Smooth muscle cell (in vitro differentiated cells): ENCODE data around the gene SIN3A. TPM values are rescaled to one million over a fixed set of nuclear protein-coding genes. Genes with fewer than 3 reads are reported as not detected.

ENCODE experiments used
- DNase-seq: peaks from one replicate; lab custom pipeline; 2025; ENCODE audit not compliant: unreplicated experiment; lab: John Stamatoyannopoulos, UW
- H2AFZ ChIP-seq: fragments of 200-600 bp; sonication (generic); 2 replicates; pipeline ENCODE4 v1.6.0; 2016; ENCODE audit warnings: antibody characterized with exemption, low read depth, mild to moderate bottlenecking
- H3F3A ChIP-seq: fragments of 200-600 bp; sonication (generic); 2 replicates; pipeline ENCODE4 v1.6.0; 2017; ENCODE audit warnings: antibody characterized with exemption, low read depth
- H3K27ac ChIP-seq: fragments of 200-600 bp; sonication (generic); 2 replicates; pipeline ENCODE4 v1.5.1; 2016; ENCODE audit warnings: low read depth, mild to moderate bottlenecking
- H3K27me3 ChIP-seq: fragments of 200-600 bp; sonication (generic); 2 replicates; pipeline ENCODE4 v1.6.1; 2016; ENCODE audit warnings: low read depth, mild to moderate bottlenecking
- H3K36me3 ChIP-seq: fragments of 200-600 bp; sonication (generic); 2 replicates; pipeline ENCODE4 v1.5.1; 2016; ENCODE audit warnings: low read depth
- H3K4me1 ChIP-seq: fragments of 200-600 bp; sonication (generic); 2 replicates; pipeline ENCODE4 v1.5.1; 2016; ENCODE audit warnings: low read depth
- H3K4me2 ChIP-seq: fragments of 200-600 bp; sonication (generic); 2 replicates; pipeline ENCODE4 v1.6.0; 2016; ENCODE audit warnings: mild to moderate bottlenecking
- H3K4me3 ChIP-seq: fragments of 200-600 bp; sonication (generic); 2 replicates; pipeline ENCODE4 v1.5.1; 2016; ENCODE audit warnings: mild to moderate bottlenecking
- H3K79me2 ChIP-seq: fragments of 200-600 bp; sonication (generic); 2 replicates; pipeline ENCODE4 v1.6.0; 2016; ENCODE audit warnings: low read depth, mild to moderate bottlenecking
- H3K9ac ChIP-seq: fragments of 200-600 bp; sonication (generic); 2 replicates; pipeline ENCODE4 v1.6.0; 2016; ENCODE audit warnings: low read depth
- H3K9me3 ChIP-seq: fragments of 200-600 bp; sonication (generic); replicated peaks from 2 replicates; pipeline ENCODE4 v1.5.1; 2016; ENCODE audit warnings: low read depth
- H4K20me1 ChIP-seq: fragments of 200-600 bp; sonication (generic); 2 replicates; pipeline ENCODE4 v1.6.0; 2016; ENCODE audit warnings: low read depth
- WGBS: methylation state at CpG from one replicate; pipeline ENCODE4 v1.1.7; 2016; ENCODE audit warnings: low lambda C conversion rate; 5-methylcytosine and 5-hydroxymethylcytosine counted together
- polyA plus RNA-seq: library from polyadenylated mRNA; unstranded; fragments of >200 nt; fragmentation: Nextera tagmentation; extraction: Ambion mirVana; gene quantifications from 2 replicates; pipeline ENCODE4 v1.2.1, GENCODE V29; 2016
- total RNA-seq: library from RNA; depleted of rRNA; stranded (reverse); fragments of >200 nt; gene quantifications from 2 replicates; pipeline ENCODE4 v1.2.3, GENCODE V29; 2014
- TF ChIP-seq, protein P1 (sequence below): fragments of 200-600 bp; sonication (generic); IDR thresholded peaks from 2 replicates; pipeline ENCODE4 v1.5.1; 2017; ENCODE audit warnings: borderline replicate concordance, mild to moderate bottlenecking, antibody characterized with exemption; ENCODE audit not compliant: insufficient read depth, poor library complexity, severe bottlenecking

Gene SIN3A
- total and polyA plus RNA-seq, 2 experiments from 2014 or later = 12.0 to 40.7 TPM

DNA sequence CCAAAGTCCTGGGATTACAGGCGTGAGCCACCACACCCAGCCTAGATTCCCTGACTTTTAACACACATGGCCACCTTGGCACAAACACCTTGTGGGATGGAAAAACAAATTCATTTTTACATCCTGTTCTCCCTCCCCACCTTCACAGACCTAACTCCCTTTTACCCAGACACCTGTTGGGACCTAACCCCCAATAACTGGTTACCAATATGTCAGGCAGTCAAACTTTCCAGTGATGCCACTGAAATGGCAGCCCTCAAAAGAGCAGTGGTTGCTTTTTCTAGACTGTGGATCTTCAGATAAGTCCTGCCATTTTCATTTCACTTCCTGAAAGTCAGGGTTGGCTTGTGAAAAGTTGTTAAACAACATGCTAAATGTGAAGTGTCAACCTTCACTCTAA lies 34.9 kb downstream of the SIN3A start:
- H3K4me3 ChIP-seq = no peak overlapping the region
- no peak overlapping the region for H2AFZ ChIP-seq
- H3K27me3 ChIP-seq = no peaks in the 10 kb centered on the region
- peaks cover 42% of the 10 kb centered on the region for H4K20me1 ChIP-seq
- WGBS = 84% methylated on average over 1 of the region's 1 CpG
- no peaks in the 10 kb centered on the region for H3K79me2 ChIP-seq
- TF ChIP-seq, protein P1, sequence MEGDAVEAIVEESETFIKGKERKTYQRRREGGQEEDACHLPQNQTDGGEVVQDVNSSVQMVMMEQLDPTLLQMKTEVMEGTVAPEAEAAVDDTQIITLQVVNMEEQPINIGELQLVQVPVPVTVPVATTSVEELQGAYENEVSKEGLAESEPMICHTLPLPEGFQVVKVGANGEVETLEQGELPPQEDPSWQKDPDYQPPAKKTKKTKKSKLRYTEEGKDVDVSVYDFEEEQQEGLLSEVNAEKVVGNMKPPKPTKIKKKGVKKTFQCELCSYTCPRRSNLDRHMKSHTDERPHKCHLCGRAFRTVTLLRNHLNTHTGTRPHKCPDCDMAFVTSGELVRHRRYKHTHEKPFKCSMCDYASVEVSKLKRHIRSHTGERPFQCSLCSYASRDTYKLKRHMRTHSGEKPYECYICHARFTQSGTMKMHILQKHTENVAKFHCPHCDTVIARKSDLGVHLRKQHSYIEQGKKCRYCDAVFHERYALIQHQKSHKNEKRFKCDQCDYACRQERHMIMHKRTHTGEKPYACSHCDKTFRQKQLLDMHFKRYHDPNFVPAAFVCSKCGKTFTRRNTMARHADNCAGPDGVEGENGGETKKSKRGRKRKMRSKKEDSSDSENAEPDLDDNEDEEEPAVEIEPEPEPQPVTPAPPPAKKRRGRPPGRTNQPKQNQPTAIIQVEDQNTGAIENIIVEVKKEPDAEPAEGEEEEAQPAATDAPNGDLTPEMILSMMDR = no peak
- H3K4me2 ChIP-seq = no peak overlapping the region
- H3K4me1 ChIP-seq = no peaks in the 10 kb centered on the region
- H3K36me3 ChIP-seq = peaks cover 9% of the 10 kb centered on the region
- H3K27ac ChIP-seq = no peak overlapping the region
- no peak for DNase-seq
- H3K9ac ChIP-seq = no peak overlapping the region
- no peaks in the 10 kb centered on the region for H3F3A ChIP-seq
- no peaks in the 10 kb centered on the region for H3K9me3 ChIP-seq

DNA sequence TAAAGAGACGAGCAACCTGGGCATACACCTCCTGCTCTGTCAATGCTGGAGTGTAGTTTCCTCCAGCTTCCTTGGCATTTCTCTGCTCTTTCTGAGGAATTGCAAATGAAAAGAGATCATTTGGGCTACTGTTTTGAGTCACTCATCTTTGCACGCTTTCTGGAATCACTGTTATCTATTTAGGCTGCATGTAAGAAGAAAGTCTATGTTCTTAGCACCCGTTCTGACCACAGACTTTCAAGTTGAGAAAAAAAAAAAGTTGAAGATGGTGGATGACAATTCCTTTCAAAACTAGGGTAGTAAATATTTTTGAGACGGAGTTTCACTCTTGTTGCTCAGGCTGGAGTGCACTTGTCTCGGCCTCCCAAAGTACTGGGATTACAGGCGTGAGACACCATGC lies 41.3 kb downstream of the SIN3A start:
- Histone ChIP-seq H3K4me1 (no peaks in the 10 kb centered on the region), H3K4me2 (no peak overlapping the region), H4K20me1 (peaks cover 12% of the 10 kb centered on the region), H3K27ac (no peak overlapping the region), H3F3A (no peaks in the 10 kb centered on the region), H3K9me3 (no peaks in the 10 kb centered on the region), H3K9ac (no peak overlapping the region), H2AFZ (no peak overlapping the region), H3K79me2 (peaks cover 7% of the 10 kb centered on the region), H3K4me3 (no peak overlapping the region), H3K36me3 (peaks cover 30% of the 10 kb centered on the region), H3K27me3 (no peaks in the 10 kb centered on the region)
- DNase-seq = no peak
- TF ChIP-seq, protein P1 = no peak
- WGBS = 98% methylated on average over 6 of the region's 6 CpGs

DNA sequence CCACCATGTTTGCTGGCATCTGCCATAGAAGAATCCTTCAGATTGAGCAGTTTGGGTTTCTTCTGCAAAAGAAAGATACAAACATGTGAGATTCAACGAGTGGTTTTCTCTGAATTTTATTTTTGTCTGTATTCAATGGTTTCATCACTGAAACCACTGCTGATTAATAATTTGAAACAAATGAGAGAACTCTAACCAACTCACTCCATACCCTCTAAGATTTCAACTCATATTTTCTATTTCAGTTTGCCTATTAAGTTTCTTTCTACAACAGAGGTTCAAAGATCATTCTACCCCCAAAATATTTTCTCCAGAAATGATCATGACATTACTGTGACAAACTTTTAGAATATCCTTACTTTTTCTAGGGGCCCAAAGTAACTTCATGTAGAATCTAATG lies 44.4 kb downstream of the SIN3A start:
- DNase-seq = no peak
- 100% methylated on average over 1 of the region's 1 CpG for WGBS
- no peaks in the 10 kb centered on the region for H3K9me3 ChIP-seq
- no peak overlapping the region for H3K4me3 ChIP-seq
- H3K79me2 ChIP-seq = peaks cover 8% of the 10 kb centered on the region
- no peaks in the 10 kb centered on the region for H3K4me1 ChIP-seq
- H3K4me2 ChIP-seq = no peak overlapping the region
- no peaks in the 10 kb centered on the region for H3F3A ChIP-seq
- H3K36me3 ChIP-seq = peaks cover 27% of the 10 kb centered on the region
- TF ChIP-seq, protein P1 = no peak
- no peak overlapping the region for H3K9ac ChIP-seq
- no peak overlapping the region for H3K27ac ChIP-seq
- no peak overlapping the region for H2AFZ ChIP-seq
- H3K27me3 ChIP-seq = no peaks in the 10 kb centered on the region
- H4K20me1 ChIP-seq = peaks cover 8% of the 10 kb centered on the region

DNA sequence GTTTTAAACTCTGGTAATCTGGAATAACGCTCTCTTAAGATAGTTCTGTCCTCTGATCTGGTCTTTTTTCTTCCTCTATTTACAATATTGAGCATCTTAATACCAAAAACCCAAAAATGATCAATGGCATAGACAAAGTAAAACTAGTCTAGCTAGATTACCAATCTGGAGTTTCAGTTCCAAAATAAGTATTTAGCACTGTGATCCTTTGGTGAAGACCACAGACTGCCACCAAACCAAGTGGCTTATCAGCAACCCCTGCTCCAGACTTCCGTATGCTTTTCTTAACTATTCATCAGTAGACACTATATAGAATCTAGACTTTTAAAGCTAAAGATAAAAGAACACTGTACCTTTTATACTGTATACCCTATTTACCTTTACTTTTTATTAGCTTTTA lies 47.6 kb downstream of the SIN3A start:
- WGBS = 100% methylated on average over 2 of the region's 2 CpGs

More for the DNA sequence above, 47.6 kb downstream of the SIN3A start:
- Histone ChIP-seq H4K20me1 (peaks cover 8% of the 10 kb centered on the region), H3K27ac (no peak overlapping the region), H3K4me3 (no peak overlapping the region), H3F3A (no peaks in the 10 kb centered on the region), H3K9me3 (no peaks in the 10 kb centered on the region), H3K36me3 (peaks cover 27% of the 10 kb centered on the region), H3K4me1 (no peaks in the 10 kb centered on the region), H3K79me2 (peaks cover 8% of the 10 kb centered on the region), H3K27me3 (no peaks in the 10 kb centered on the region), H2AFZ (no peak overlapping the region), H3K4me2 (no peak overlapping the region), H3K9ac (no peak overlapping the region)
- no peak for DNase-seq
- TF ChIP-seq, protein P1 = no peak
